HCT116 (cell line): ENCODE data around the gene DTX1. TPM values are rescaled to one million over a fixed set of nuclear protein-coding genes. Genes with fewer than 3 reads are reported as not detected.

Source experiments
- ATAC-seq: fragments of 200-7000 bp; cut with Tn5 transposase; 2 replicates; pipeline ENCODE4 v1.9.1; 2020; ENCODE audit warnings: mild to moderate bottlenecking, moderate library complexity
- BruUV-seq: library from RNA; stranded (reverse); fragments of 400-500 nt; replicated peaks from 2 replicates; lab custom pipeline; 2021; lab: Mats Ljungman, UMichigan
- CTCF ChIA-PET: fragments of 300-600 bp; sonication (Branson Sonifier 250); formaldehyde crosslinking; loops from one replicate; lab custom pipeline; 2021; ENCODE audit warnings: antibody characterized with exemption; lab: Charles Lee
- POLR2A ChIA-PET: fragments of 300-600, 350-600 bp; sonication (Branson Sonifier 250); formaldehyde crosslinking; loops from one replicate; lab custom pipeline; 2021; ENCODE audit warnings: antibody characterized with exemption; lab: Charles Lee
- RAD21 ChIA-PET, 2 experiments: fragments of 300-600 bp; sonication (Branson Sonifier 250); formaldehyde crosslinking; loops; one replicate each; lab custom pipeline; 2023; ENCODE audit warnings: low total read pairs in 2 of 2; ENCODE audit not compliant: uncharacterized antibody in 2 of 2, unreplicated experiment in 2 of 2, low non-redundant PET in 1 of 2; lab: Charles Lee
- DNase-seq: peaks from one replicate; pipeline ENCODE4 v3.0.0-alpha.2; 2010; ENCODE audit warnings: low read depth, low spot score
- H2AFZ ChIP-seq: fragments of 200-600 bp; shearing (Covaris generic), sonication (generic); 2 replicates; pipeline ENCODE4 v1.6.1; 2017; ENCODE audit warnings: low read depth, mixed run types, mixed read lengths, antibody characterized with exemption, low read length; ENCODE audit not compliant: poor library complexity, severe bottlenecking
- H3K27ac ChIP-seq: 2 replicates; pipeline ENCODE4 v1.5.1; 2012; ENCODE audit warnings: low read depth, low read length
- H3K27me3 ChIP-seq: fragments of 200-600 bp; sonication (generic); 2 replicates; pipeline ENCODE4 v1.6.1; 2016; ENCODE audit warnings: mixed run types, low read length, mixed read lengths; ENCODE audit not compliant: insufficient read depth
- H3K36me3 ChIP-seq, 2 experiments: fragments of 200-500 bp in 1 of 2; fragments of 200-600 bp in 1 of 2; sonication (Bioruptor generic) in 1 of 2; sonication (generic) in 1 of 2; 2 replicates each; pipeline versions ENCODE4 v1.5.1 to v1.6.1; 2014 to 2016; ENCODE audit warnings: low read length in 2 of 2, inconsistent platforms in 1 of 2, mixed read lengths in 1 of 2, mixed run types in 1 of 2; ENCODE audit not compliant: insufficient read depth in 2 of 2, control insufficient read depth in 1 of 2
- H3K4me1 ChIP-seq, 2 experiments: fragments of 200-600 bp in 1 of 2; sonication (generic) in 1 of 2; 2 replicates each; pipeline versions ENCODE4 v1.5.1 to v1.6.1; 2012 to 2017; ENCODE audit warnings: low read length in 2 of 2, inconsistent platforms in 1 of 2, mild to moderate bottlenecking in 1 of 2, mixed read lengths in 1 of 2, mixed run types in 1 of 2, moderate library complexity in 1 of 2; ENCODE audit not compliant: insufficient read depth in 2 of 2, control insufficient read depth in 1 of 2
- H3K4me2 ChIP-seq: fragments of 200-600 bp; sonication (generic); 2 replicates; pipeline ENCODE4 v1.6.1; 2017; ENCODE audit warnings: mixed run types, low read length, mixed read lengths
- H3K4me3 ChIP-seq, 2 experiments: fragments of 200-600 bp in 1 of 2; sonication (generic) in 1 of 2; replicated peaks in 1 of 2; 2 replicates each; pipeline ENCODE4 v1.5.1; 2011 to 2016; ENCODE audit warnings: low read length in 2 of 2, control low read depth in 1 of 2, low read depth in 1 of 2, mild to moderate bottlenecking in 1 of 2, mixed read lengths in 1 of 2, mixed run types in 1 of 2
- H3K79me2 ChIP-seq: fragments of 200-600 bp; sonication (generic); 2 replicates; pipeline ENCODE4 v1.6.1; 2017; ENCODE audit warnings: mild to moderate bottlenecking, mixed run types, low read length, moderate library complexity, mixed read lengths; ENCODE audit not compliant: insufficient read depth
- H3K9ac ChIP-seq: fragments of 200-600 bp; sonication (generic); 2 replicates; pipeline ENCODE4 v1.6.1; 2016; ENCODE audit warnings: low read length, mixed read lengths
- H3K9me2 ChIP-seq: fragments of 200-600 bp; sonication (generic), shearing (Covaris generic); 2 replicates; pipeline ENCODE4 v1.6.1; 2017; ENCODE audit warnings: mixed run types, mild to moderate bottlenecking, moderate library complexity; ENCODE audit not compliant: insufficient read depth
- H3K9me3 ChIP-seq, 2 experiments: fragments of 200-500 bp in 1 of 2; fragments of 200-600 bp in 1 of 2; sonication (Bioruptor generic) in 1 of 2; sonication (generic) in 1 of 2; 2 replicates each; pipeline ENCODE4 v1.6.1; 2014 to 2017; ENCODE audit warnings: low read length in 2 of 2, mixed read lengths in 2 of 2, inconsistent platforms in 1 of 2, low read depth in 1 of 2, mild to moderate bottlenecking in 1 of 2, mixed run types in 1 of 2, moderate library complexity in 1 of 2; ENCODE audit not compliant: control insufficient read depth in 1 of 2, insufficient read depth in 1 of 2
- H4K20me1 ChIP-seq: fragments of 200-600 bp; sonication (generic), shearing (Covaris generic); 2 replicates; pipeline ENCODE4 v1.6.1; 2017; ENCODE audit warnings: mixed run types, mild to moderate bottlenecking, moderate library complexity; ENCODE audit not compliant: insufficient read depth
- CBX3 ChIP-seq: IDR thresholded peaks from 2 replicates; pipeline ENCODE4 v1.6.1; 2012; ENCODE audit warnings: low read depth
- CEBPB ChIP-seq: IDR thresholded peaks from 2 replicates; pipeline ENCODE4 v1.6.1; 2012; ENCODE audit warnings: low read depth
- ELF1 ChIP-seq: IDR thresholded peaks from 2 replicates; pipeline ENCODE4 v1.6.1; 2012; ENCODE audit warnings: low read depth, borderline replicate concordance
- FOSL1 ChIP-seq: IDR thresholded peaks from 2 replicates; pipeline ENCODE4 v1.6.1; 2012; ENCODE audit warnings: low read depth
- MAX ChIP-seq: IDR thresholded peaks from 2 replicates; pipeline ENCODE4 v1.6.1; 2012
- POLR2A ChIP-seq: IDR thresholded peaks from 2 replicates; pipeline ENCODE4 v1.7.0; 2011; ENCODE audit warnings: borderline replicate concordance; ENCODE audit not compliant: insufficient read depth, insufficient read length; ENCODE audit errors: extremely low read depth
- POLR2AphosphoS5 ChIP-seq: IDR thresholded peaks from 2 replicates; pipeline ENCODE4 v1.6.1; 2011; ENCODE audit warnings: mild to moderate bottlenecking, low read depth, low read length, moderate library complexity
- RAD21 ChIP-seq: IDR thresholded peaks from 2 replicates; pipeline ENCODE4 v1.6.1; 2012; ENCODE audit warnings: low read depth, mild to moderate bottlenecking
- SIN3A ChIP-seq: IDR thresholded peaks from 2 replicates; pipeline ENCODE4 v1.6.1; 2012; ENCODE audit warnings: low read depth
- SP1 ChIP-seq: IDR thresholded peaks from 2 replicates; pipeline ENCODE4 v1.6.1; 2012; ENCODE audit warnings: low read depth
- TCF7L2 ChIP-seq: IDR thresholded peaks from 2 replicates; pipeline ENCODE4 v1.7.0; 2011; ENCODE audit warnings: borderline replicate concordance, inconsistent platforms; ENCODE audit not compliant: insufficient read depth, insufficient read length; ENCODE audit errors: extremely low read depth
- ZBTB33 ChIP-seq: IDR thresholded peaks from 2 replicates; pipeline ENCODE4 v1.6.1; 2011; ENCODE audit warnings: mild to moderate bottlenecking, low read length, moderate library complexity; ENCODE audit not compliant: insufficient replicate concordance; ENCODE audit errors: extremely low read depth
- intact Hi-C: fragments of 100-400 bp; cut with micrococcal nuclease; formaldehyde crosslinking; loops from 2 replicates; pipeline ENCODE4 v1.10.0; 2022
- total RNA-seq: library from RNA; stranded (reverse); gene quantifications from one replicate; pipeline ENCODE4 v1.2.1, GENCODE V29; 2021; ENCODE audit not compliant: unreplicated experiment

DTX1 gene
- total RNA-seq, 1 experiment from 2014 or later: not detected

GRCh38 chr12:113137861-113138783 is 81.6 kb downstream of the DTX1 start:
- Histone ChIP-seq H3K4me2 (no peak overlapping the region), H3K27me3 (no peaks in the 10 kb centered on the region), H4K20me1 (no peaks in the 10 kb centered on the region), H3K4me1 (peaks cover 13 to 46% of the 10 kb centered on the region in 2 experiments), H3K9ac (no peak overlapping the region), H3K9me3 (no peaks in the 10 kb centered on the region), H3K27ac (no peak overlapping the region), H3K9me2 (no peaks in the 10 kb centered on the region), H3K79me2 (peaks cover 12% of the 10 kb centered on the region; the same call in 1 of the 2 replicates), H3K4me3 (no peak overlapping the region), H3K36me3 (no peaks in the 10 kb centered on the region), H2AFZ (no peak overlapping the region)
- TF ChIP-seq TCF7L2: no peak
- TF ChIP-seq CEBPB: no peak
- no peak for TF ChIP-seq SP1
- no peak for TF ChIP-seq POLR2A
- no peak for TF ChIP-seq RAD21
- TF ChIP-seq FOSL1: no peak
- no peak for TF ChIP-seq ZBTB33
- no peak for TF ChIP-seq MAX
- no peak for TF ChIP-seq CBX3
- TF ChIP-seq SIN3A: no peak
- no peak for TF ChIP-seq POLR2AphosphoS5
- no peak for TF ChIP-seq ELF1
- ChIA-PET RAD21 (no interaction called here), CTCF (interaction anchor here (0.7 to 1.1 kb wide), 2 partner anchors 9 to 15 kb away, joined by 3 read pairs; no protein-coding TSS in a partner anchor), POLR2A (interaction anchor here (0.6 kb wide), 1 partner anchor 224 kb away, joined by 3 read pairs; no protein-coding TSS in a partner anchor)
- ATAC-seq: no peak
- DNase-seq: no peak
- intact Hi-C loops: loop anchor here (2.0 kb wide), 1 partner anchor 47 kb away; the partner anchor contains the start of genes DDX54 and RITA1
- BruUV-seq: no TSS peak
